ENCODE data around the gene COG5.

Gene COG5

DNA sequence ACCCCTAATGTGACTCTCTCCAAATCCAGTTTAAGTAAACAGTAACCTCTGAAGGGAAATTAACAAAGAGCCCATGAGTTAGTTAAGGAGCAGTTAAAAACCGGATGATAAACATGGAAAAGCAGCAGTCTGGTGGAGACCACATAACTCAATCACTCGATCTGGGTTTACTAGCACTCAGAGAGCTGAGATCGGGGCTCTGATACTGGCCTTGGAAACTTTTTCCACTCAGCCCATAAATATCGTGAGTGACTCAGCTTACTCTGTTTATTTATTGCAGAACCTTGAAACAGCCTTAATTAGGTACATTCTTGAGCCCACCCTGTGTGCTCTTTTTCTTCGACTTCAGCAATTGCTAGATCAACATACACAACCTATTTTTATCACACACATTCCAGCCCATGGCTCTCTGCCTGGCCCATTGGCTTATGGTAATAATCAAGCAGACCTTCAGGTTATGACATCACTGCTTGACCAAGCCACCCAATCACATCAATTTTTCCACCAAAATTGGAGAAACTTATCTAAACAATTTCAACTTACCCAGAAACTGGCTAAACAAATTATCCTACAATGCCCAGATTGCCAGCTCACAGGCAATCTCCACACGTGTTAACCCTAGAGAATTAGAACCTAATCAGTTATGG is 176.0 kb downstream of the COG5 start:
- no peak for DNase-seq

DNA sequence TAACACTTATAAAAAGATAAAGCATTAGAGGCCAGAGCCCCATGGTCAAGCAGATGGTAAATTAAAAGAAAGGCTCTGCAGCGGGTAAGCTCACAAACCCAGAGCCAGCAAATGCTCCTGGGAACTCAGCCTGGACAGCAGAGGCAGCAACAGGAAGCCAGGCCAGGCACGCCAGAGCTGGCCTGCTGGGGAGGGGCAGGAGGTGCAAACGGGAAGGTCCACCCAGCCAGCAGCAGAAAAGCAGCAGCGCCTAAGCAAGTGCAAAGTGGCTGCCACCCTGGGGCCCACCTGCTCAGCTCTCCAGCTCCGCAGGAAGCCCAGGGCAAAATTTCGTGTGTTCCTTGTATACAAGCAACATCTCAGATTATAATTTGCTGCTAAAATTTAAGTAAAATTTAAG is 176.6 kb downstream of the COG5 start:
- DNase-seq: no peak

DNA sequence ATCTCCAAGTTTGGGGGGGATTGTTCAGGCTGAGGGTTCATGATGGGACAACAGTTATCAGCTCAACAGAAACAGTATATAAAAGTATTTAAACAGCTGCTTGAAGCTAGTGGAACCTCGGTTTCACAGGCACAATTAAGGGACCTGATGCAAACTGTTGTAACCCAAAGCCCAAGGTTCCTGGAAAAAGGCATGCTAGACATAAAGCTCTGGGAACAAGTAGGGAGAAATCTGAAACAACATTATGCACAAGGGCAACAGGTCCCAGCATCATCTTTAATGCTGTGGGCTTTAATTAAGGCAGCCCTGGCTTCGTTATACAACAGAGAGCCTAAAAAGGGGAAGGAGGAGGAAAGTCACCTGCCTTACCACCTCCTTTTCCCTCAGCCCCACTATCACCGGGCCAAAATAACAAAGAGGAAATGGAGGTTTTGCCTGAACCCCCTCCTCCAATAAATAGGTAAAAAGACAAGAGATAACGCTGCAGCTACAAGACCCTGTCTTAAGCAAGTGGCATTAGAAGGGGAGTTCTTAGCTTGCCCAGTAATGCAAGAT is 177.1 kb downstream of the COG5 start:
- DNase-seq: no peak

DNA sequence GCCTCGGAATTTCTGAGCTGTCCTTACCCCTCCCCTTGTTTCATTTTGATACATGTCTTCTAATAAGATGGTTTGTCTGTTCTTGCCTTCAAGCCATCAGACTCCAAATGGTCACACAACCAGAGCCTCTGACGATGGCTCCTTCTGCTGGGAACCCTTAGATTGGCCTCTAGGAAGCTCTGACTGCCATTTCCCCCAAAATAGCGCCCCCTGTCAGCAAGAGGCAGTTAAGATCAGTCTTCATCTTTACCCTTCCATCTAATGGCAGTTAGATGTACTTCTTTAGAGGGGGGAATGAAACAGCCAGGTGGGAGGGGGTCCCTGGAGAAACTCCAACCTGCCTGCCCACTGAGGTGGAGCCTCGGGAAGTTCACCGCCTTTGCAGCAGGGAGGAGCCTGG is 179.7 kb downstream of the COG5 start:
- DNase-seq: no peak

DNA sequence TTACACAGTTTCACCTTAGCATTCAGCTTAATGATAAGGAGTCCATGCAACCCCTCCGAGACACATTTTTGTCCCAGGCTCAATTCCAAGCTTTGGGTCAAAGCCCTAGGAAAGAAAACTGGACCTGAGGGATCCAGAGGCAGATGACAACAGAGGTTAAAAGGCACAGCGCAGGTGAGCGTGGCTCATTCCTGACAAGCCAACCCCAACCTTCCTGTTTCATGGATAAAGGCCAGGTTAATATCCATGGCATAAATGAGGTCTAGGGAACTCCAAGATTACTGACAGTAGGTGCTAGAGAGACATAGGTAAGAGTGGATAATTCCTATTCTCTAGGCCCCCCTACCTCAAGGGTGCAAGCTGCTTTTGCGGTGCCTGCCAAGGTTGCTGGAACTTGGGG is 180.5 kb downstream of the COG5 start:
- no peak for DNase-seq

DNA sequence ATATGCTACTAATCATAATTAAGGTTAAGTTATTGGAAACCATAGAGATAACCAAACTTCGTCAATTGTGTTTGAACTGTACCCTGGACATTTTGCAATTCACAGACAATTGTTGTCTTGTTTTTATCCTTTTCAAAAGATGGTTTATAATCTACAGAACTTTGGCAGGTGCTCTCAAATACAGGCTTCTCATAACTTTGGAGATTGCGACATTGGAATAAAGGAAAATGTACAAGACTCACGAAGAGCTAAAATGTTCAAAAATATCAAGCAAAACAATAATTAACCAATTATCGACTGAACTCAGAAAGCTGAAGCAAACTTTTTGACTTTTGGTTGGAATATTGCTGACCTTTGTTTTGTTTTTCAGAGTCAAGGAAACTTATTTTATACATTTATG is 182.3 kb downstream of the COG5 start:
- DNase-seq: no peak

DNA sequence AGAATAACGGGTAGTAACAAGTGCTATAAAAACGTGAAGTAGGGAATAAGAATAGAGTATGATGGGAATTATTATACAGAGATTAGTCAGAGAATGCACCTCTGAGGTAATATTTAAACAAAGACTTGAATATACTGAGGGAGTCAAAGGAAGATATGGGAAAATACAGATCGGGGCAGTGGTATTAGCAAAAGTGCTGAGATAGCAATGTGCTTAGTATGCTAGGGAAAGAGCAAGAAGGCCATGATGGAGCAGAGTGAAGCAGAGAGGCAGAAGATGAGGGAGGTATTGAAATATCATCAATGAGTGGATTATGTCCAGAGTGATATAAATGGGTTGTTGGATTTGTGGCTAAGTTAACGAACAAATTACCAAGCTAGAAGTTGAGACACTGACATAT is 190.4 kb downstream of the COG5 start:
- DNase-seq: no peak

DNA sequence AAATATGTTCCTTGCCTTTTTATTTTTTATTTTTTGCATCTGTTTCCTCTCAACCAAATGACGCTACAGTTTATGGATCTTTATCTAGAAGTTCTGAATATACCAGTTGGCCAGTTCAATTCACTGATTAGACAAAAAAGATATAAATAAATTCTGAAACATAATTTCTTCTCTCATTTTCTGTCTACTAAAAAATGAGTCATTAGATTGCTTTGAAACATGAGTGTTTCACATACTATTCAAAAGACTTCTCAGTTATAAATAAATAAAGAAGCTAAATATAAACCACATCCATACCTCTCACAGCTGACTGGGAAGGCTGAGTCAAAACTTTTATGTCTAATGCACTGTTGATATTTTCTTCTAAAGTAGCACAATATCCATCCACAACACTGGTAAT is 191.4 kb downstream of the COG5 start:
- no peak for DNase-seq

DNA sequence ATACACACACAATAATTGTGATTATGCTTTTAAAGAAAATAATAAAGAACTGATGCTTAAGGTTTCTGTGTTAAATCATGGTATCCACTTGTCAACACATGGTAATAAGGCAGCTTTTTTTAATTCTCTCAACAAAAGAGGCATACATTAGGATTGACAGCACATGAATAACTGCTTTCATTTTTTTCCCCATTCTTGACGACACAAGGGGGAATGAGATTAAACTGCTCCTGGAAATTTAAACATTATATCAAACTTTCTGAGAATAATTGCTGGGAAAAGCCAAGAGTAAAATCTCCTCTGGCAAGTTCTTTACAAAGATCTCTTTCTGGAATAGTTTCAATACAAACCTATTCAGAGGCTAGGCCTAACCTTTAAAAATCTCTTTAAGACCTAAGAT is 192.9 kb downstream of the COG5 start:
- DNase-seq: no peak

DNA sequence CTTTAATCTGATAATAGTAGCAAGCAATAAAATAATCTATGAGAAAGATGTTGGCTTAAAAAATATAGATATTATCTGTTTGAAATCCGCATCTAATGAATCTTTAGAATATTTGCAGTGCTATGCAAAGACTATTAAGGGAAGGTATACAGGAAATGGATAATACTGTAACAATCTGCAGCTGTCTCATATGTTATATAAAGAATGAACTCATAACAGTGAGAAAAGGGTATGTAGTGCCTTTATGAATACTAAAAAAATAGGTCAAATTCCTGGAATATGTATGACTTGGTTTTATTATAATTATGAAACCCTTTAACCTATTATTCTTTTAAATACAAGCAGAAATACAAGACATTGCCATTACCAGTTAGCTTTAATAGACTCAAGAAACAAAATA is 198.9 kb downstream of the COG5 start:
- no peak for DNase-seq

DNA sequence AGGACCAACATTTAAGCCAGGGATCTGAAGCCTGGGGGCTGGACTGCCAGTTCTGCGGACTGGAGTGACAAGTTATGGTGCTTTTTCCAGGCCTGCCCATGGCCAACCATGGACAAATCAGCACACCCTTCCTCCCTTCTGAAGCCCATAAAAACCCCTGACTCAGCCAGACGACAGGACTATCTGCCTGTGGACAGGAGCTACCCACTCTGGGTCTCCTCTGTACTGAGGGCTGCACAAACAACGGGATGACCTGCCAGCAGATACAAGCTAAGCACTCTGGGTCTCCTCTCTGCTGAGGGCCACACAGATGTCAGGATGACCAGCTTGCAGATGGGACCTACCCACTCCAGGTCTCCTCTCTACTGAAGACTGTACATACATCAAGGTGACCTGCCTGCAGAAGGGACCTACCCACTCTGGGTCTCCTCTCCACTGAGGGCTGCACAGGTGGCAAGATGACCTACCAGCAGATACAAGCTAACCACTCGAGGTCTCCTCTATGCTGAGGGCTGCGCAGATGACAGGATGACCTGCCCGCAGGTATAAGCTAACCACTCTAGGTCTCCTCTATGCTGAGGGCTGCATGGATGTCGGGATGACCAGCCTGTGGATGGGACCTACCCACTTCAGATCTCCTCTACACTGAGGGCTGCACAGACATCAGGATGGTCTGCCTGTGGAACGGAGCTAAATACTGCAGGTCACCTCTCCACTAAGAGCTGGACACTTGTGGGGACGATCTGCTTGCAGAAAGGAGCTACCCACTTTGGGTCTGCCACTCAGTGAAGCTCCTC is 204.0 kb downstream of the COG5 start:
- DNase-seq: no peak

DNA sequence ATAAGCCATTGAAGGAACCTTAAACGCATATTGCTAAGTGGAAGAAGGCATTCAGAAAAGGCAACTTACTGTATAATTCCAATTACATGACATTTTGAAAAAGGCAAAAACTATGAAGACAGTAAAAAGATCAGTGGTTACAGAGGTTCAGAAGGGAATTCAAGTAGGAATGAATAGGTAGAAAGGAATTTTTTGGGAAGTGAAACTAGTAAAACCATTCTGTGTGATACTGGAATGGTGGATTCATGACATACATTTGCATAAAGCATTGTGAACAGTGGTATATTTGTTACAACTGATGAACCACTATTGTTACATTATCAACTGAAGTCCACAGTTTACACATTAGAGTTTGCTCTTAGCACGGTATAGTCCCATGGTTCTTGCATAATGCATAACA is 208.1 kb downstream of the COG5 start:
- DNase-seq: no peak

DNA sequence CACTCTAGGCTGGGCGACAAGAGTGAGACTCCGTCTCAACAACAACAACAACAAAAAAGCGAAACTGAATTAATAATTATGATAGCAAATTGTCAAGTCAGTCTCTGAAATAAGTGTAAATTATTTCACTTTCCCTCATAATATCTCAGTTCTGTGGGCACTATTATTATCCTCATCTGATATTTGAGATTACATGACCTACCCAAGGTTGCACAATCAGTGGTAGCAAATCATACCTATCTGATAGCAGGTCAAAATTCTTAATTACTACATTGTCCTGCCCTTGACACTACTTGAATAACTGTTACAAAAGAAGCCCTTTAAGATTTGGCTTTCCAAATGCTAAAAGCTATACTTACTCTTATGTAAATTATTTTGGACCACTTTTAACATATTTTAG is 209.1 kb downstream of the COG5 start:
- no peak for DNase-seq

DNA sequence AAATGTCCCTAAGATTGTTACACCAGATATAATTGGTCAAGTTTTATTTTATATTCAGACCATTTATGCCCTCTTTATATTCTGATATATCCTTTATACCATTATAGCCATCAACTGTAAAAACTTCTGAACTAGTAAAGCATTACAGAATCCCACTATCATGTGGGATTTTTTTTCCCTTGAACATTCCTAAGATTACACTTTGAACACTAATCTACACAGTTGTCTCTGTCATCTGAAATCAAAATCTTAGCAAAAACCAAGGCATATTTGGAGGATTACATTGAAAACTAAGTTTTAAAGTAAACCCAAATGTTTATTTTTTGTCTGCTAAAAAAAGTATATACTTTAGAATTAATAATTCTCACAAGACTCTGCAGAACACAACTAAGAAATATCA is 210.0 kb downstream of the COG5 start:
- DNase-seq: no peak

DNA sequence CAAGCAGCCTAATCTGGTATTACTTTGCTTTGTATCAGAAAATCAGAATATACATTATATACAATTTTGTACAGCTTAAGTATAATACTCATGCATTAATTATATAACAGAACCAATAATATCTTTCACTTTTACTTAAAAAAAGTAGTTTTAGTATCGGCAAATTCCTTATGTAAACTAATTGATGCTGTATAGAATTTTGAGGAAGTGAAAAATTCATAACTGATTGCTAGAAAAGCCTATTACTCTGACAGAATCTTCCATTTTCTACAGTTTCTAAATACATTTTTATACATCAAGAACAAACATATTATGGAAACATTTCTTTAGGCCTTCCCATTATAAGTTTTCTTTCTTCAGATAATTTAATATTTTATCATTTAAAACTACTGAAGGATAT is 217.8 kb downstream of the COG5 start:
- no peak for DNase-seq

DNA sequence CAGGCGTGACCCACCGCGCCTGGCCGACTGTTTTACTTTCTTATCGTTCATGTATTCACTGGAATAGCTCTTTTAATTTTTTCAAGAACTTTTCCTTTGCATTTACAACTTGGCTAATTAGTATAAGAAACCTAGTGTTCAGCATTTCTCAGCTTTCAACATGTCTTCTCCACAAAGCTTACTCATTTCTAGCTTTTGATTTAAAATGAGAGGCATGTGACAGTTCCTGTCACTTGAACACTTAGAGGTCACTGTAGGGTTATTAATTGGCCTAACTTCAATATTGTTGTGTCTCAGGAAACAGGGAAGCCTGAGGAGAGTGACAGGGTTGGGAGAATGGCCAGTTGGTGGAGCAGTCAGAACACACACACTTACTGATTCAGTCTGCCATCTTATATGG is 218.9 kb downstream of the COG5 start:
- DNase-seq: no peak

DNA sequence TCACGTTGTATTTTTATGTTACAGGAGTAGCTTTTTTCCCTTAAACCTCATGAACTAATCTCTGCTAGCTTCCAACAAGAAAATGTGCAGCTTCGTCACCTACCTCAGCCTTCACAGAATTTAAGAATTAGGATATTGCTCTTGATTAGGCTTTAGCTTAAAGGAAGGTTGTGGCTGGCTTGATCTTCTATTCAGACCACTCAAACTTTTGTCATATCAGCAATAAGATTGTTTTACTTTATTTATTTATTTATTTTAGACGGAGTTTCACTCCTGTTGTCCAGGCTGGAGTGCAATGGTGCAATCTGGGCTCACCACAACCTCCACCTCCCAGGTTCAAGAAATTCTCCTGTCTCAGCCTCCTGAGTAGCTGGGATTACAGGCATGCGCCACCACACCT is 219.4 kb downstream of the COG5 start:
- DNase-seq: no peak

DNA sequence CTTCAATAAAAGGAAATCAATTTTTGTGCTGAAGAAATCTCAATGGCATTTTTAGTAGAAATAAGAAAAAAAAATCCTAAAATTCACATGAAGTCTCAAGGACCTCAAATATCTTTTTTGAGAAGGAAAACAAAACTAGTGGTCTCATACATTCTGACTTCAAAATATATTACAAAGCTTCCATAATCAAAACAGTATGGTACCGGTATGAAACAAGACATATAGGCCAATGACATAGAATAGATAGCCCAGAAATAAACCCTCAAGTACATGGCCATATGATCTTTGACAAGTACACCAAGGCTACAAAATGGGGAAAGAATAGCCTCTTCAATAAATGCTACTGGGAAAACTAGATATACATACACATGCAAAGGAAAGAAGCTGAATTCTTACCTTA is 225.6 kb downstream of the COG5 start:
- DNase-seq: no peak

DNA sequence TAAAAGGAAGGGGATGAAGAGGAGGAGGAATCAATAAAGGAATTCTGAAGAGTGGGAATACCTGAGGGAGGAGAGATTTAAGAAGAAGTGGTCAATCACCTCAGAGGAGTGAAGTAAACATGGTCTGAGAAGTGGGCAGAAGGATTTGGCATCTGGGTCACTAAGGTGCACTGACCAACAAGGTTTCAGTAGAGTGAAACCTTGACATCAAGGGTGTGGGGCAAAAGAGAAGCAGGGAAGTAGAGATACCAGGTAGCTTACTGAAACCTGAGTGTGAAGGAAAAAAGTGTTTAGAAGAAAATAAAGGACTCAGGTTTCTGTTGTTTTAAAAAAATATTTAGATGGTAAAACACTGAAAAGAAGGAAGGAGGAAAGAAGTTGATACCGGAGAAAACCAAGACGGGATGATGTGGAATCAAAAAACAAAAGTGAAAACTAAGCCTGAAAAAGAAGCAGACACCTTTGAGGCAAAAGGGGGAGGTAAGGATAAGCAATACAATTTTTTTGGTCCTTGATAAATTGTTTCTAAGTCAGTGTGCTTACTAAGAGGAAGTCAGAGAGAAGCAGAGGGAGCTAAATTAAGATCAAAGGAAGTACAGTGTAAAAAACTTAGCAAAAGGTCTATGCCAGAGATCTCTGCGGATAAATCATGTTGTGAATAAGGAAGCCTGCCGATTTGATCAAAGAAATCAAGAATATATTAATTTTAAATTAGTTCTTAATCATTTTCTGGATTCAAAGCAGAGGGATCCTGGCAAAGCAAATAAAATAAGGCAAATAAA is 231.0 kb downstream of the COG5 start:
- DNase-seq: no peak

DNA sequence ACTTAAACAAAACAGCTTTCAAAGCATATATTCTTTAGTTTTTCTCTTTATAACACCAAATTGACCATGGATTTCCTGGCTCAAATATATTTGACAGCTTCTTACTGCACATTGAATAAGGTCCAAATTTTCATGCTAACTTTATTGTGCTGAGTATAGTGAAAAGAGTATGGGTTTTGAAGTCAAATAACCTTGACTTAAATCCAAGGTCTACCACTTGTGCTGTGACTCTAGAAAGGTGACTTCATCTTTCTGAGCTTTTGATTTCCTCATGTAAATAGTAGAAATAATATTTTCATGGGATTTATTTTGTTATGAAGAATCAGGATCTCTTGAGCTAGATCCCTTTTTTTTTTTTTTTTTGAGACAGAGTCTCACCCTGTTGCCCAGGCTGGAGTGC is 233.2 kb downstream of the COG5 start:
- DNase-seq: no peak

DNA sequence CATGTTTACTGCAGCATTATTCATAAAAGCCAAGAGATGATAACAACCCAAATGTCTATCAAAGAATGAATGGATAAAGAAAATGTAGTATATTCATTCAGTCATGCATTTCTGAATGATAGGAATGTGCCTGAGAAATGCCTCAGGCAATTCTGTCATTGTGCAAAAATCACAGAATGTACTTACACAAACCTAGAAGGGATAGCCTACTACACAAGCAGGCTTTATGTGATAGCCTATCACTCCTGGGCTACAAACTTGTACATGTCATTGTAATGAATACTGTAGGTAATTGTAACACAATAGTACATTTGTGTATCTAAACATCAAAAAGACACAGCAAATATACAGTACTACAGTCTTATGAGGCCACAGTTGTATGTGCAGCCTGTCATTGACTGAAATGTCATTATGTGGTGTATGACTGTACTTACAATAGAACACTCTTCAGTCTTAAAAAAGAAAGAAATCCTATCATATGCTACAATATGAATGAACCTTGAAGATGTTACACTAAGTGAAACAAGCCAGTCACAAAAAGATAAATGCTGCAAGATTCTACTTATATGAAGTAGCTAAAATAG is 235.6 kb downstream of the COG5 start:
- DNase-seq: no peak

DNA sequence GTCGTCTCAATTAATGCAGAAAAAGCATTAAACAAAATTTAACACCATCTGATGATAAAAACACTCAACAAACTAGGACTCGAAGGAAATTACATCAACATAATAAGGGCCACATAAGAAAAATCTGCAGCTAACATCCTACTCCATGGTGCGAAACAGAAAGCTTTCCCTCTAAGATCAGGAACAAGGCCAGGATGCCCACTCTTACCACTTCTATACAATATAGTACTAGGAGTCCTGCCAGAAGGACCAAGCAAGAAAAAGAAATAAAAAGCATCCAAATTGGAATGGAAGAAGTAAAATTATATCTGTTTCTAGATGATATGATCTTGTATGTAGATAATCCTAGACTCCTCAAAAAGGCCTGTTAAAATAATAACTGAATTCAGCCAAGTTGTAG is 237.7 kb downstream of the COG5 start:
- DNase-seq: no peak

DNA sequence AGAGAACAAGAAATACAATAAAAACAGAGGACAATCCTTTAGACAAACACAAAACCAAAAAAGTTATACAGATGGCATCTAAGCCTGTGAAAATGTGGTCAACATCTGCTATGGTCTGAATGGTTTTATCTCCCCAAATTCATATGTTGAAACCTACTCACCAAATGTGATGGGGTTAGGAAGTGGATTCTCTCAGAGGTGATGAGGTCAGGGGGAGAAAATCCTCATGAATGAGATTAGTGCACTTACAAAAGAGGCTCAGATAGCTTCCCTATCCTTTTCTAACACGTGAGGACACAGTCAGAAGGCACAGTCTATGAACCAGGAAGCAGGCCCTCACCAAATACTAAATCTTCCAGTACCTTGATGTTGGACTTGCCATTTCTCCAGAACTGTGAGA is 241.7 kb downstream of the COG5 start:
- no peak for DNase-seq

DNA sequence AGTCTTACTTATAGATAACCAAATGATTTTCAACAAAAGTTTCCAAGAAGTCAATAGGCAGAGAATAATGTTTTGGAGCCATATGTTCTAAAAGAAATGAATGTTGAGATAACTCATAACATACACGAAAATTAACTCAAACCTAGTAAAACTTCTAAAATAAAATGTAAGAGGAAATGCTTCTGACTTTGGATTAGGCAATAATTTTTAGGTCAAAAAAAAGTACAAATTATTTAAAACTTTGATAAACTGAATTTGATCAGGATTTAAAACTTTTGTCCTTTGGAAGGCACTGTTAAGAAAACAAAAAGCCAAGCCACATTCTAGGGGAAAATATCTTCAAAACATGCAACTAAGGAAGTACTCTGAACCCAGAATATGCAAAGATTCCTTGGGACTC is 242.1 kb downstream of the COG5 start:
- no peak for DNase-seq
